Measurements from ENCODE around the gene MRPL1. TPM values are rescaled to one million over a fixed set of nuclear protein-coding genes. Genes with fewer than 3 reads are reported as not detected.

MRPL1 gene
- 27.2 TPM for polyA plus RNA-seq (2013, experiment 1 of 2; ENCODE audit: insufficient read length)
- 23.1 TPM for polyA plus RNA-seq (2013, experiment 2 of 2; ENCODE audit: insufficient read length)

- DNase-seq = peak; percentile 96
Measured at GRCh38 chr4:77862478-77863216, at the start of gene MRPL1. TSS of gene MRPL1 (plus strand) at chr4:77862830. CDS start at chr4:77862849, 19 bp downstream.

GRCh38 chr4:77815636-77816035 is 47.0 kb upstream of the MRPL1 start:
- DNase-seq = no peak

- DNase-seq = no peak
Measured at GRCh38 chr4:77816546-77816945, 46.1 kb upstream of the MRPL1 start.

GRCh38 chr4:77817304-77818072 is 45.1 kb upstream of the MRPL1 start:
- DNase-seq = no peak

- peak; percentile 85 for DNase-seq
Measured at GRCh38 chr4:77818073-77818601, 44.5 kb upstream of the MRPL1 start.

GRCh38 chr4:77818602-77819403 is 43.8 kb upstream of the MRPL1 start, which contains the start of gene CNOT6L:
TSS of gene CNOT6L (minus strand) at chr4:77819368. CDS start at chr4:77819308, 60 bp downstream.
- peak; percentile 72 for DNase-seq

- peak; percentile 12 for DNase-seq
Measured at GRCh38 chr4:77819404-77819842, 43.2 kb upstream of the MRPL1 start.

DNA sequence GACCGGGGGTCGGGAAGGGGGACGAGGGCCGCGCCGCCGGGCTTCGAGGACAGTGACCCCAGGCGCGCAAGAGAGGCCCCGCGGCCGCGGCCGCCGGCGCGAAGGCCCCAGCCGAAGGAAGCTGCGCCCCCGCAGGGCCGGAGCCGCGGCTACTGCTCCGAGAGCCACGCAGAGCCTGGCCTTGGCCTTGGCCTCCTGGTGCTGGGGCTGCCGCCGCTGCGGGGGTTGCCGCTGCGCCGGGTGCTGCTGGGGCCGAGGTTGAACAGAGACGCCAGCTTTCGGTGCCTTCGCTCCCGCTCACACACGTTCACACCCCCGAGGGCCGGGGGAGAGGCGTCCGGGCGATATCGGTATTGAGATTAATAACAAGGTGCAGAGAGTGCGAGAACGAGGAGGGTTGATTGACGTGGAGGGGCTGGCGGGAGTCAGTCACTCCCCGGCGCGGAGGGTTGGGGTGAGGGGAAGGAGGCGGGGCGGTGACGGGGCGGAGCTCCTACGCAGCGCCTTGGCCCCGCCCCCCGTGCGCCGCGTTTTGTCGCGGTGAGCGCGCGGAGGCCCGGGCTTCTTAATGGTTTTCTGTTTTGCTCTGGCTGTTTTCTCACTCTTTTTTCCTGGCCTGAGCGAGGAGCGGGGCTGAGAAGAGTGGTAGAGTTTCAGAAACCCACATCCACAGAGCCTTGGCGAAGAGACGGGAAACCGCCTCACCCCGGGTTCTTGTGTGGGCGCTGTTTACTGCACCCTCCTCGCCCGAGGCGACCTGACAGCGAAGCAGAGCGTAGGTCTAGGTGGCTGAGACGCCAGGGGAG is 42.6 kb upstream of the MRPL1 start:
- peak; percentile 79 for DNase-seq

DNA sequence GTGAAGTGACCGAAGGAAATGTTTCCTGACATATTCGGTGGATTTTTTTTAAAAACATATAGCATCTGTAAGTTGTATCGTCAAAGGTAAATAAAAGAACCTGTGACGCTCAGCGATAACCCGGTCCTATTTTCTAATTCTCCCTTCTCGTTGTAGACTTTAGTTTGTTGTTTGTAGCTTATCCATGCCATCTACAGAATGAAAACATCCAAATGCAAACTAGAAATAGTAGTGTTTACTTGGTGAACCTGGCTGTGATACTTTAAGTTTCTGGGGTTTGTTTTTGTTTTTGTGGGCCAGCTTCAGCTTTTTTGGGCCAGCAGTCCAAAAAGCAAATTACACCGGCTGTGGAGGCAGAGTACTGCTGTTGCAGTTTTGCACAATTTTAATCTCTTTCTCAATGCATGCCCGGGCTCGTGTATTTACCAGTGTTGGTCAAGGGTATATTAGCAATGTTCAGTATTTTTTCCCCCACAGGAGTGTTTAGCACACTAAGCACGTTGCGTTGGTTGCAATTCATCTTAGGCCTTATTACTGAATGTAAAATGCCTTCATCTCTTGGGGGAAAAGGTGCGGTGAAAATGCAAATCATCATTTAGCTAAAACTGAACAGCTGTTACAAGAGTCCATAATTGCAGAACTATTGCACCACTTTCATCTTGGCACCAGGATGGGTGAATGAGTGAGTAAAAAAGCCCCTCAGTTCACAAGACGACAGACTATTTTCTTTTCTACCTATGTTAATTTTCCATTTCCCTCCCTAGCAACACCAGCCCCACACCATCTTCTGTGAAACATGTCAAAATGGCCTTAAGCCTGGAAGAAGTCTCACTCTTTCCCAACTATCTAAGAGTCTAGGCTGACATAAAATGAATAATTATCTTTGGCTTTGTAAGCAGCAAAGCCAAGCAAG is 41.7 kb upstream of the MRPL1 start:
- DNase-seq = no peak

DNA sequence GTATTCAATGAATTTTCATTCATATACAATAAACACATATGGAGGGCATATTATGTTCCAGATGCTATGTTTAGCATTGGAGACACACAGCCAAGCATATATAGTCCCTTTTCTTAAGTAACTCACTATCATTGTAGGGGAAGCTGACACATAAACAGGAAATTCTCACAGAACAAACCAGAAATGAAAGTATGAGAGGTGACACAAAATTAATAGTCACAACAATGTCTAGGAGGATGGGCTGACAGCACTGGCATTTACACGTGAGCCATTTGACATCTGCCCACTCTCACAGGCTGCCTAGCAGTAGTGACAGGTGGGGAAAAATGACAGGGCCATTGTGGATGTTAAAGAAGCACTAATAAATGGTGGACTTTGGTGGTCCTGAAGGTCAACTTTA is 40.9 kb upstream of the MRPL1 start:
- DNase-seq = no peak

GRCh38 chr4:77826275-77826674 is 36.4 kb upstream of the MRPL1 start:
- DNase-seq = no peak

- DNase-seq = no peak
Measured at GRCh38 chr4:77827343-77827742, 35.3 kb upstream of the MRPL1 start.

- DNase-seq = no peak
Measured at GRCh38 chr4:77833126-77833724, 29.4 kb upstream of the MRPL1 start.

- DNase-seq = no peak
Measured at GRCh38 chr4:77834403-77834802, 28.2 kb upstream of the MRPL1 start.

DNA sequence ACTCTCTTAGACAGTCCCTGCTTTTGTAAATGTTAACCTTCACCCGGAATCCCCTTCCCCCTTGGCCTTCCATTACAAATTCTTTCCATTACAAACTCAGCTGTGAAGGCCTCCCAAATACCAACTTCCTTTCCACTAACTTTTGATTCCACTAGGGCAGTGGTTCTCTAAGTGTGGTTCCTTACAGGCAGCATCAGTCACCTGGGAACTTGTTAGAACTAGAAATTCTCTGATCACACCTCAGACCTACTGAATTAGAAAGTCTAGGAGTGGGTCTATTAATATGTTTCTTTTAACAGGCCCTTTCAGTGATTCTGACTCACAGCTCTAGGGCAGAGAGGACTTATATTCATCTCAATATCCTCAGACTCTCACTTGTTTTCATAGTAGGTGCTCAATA is 19.0 kb upstream of the MRPL1 start:
- no peak for DNase-seq

DNA sequence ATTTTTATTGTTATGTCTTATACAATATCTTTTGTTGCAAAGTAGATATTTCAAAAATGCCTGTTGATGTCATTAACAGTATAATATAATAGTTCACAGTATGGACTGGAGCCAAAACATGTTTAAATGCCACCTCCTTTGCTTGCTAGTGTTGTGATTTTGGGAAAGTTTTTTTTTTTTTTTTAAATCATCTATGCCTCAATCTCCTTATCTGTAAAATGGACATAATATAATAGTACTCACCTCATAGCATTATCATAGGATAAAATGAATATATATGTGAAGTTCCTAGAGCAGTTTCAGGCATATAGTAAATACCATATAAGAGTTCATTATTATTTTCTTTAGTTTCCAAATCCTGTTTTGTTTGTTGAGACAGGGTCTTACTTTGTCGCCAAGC is 18.3 kb upstream of the MRPL1 start:
- DNase-seq = no peak

GRCh38 chr4:77845400-77845799 is 17.2 kb upstream of the MRPL1 start:
- DNase-seq = peak; percentile 2

GRCh38 chr4:77845929-77846328 is 16.7 kb upstream of the MRPL1 start:
- no peak for DNase-seq

- DNase-seq = no peak
Measured at GRCh38 chr4:77848508-77848907, 14.1 kb upstream of the MRPL1 start.
